RPMI7951 (cell line): Measurements from ENCODE around the gene CXCL12. TPM values are rescaled to one million over a fixed set of nuclear protein-coding genes. Genes with fewer than 3 reads are reported as not detected.
A peak's percentile ranks its signal among the peaks of the same experiment; 100 is the strongest.

Source experiments
- DNase-seq: peaks from one replicate; pipeline ENCODE4 v3.0.0-alpha.2; 2012; ENCODE audit warnings: low read depth
- total RNA-seq: library from RNA; depleted of rRNA; stranded (reverse); fragments of >200 nt; shearing (Covaris generic); gene quantifications from 2 replicates; pipeline ENCODE4 v1.2.3, GENCODE V29; 2014

The CXCL12 gene
- total RNA-seq, 1 experiment from 2014 or later, result 30.3 TPM

- no peak for DNase-seq
Observed at GRCh38 chr10:44399659-44400451, 15.0 kb upstream of the CXCL12 start.

GRCh38 chr10:44398747-44399658, 14.1 kb upstream of the CXCL12 start:
- DNase-seq, result peak; percentile 67

GRCh38 chr10:44398271-44398670, 13.4 kb upstream of the CXCL12 start:
- DNase-seq, result no peak

GRCh38 chr10:44397476-44398225, 12.8 kb upstream of the CXCL12 start:
- peak; percentile 29 for DNase-seq

GRCh38 chr10:44396671-44397191, 11.8 kb upstream of the CXCL12 start:
- no peak for DNase-seq

GRCh38 chr10:44395902-44396670, 11.2 kb upstream of the CXCL12 start:
- DNase-seq, result no peak

GRCh38 chr10:44395396-44395795, 10.5 kb upstream of the CXCL12 start:
- DNase-seq, result no peak

- DNase-seq, result no peak
Observed at GRCh38 chr10:44394696-44395381, 9.9 kb upstream of the CXCL12 start.

GRCh38 chr10:44393834-44394547, 9.1 kb upstream of the CXCL12 start:
- DNase-seq, result no peak

- peak; percentile 61 for DNase-seq
Observed at GRCh38 chr10:44393051-44393630, 8.2 kb upstream of the CXCL12 start.

GRCh38 chr10:44392420-44392819, 7.5 kb upstream of the CXCL12 start:
- DNase-seq, result no peak

GRCh38 chr10:44391981-44392380, 7.1 kb upstream of the CXCL12 start:
- DNase-seq, result no peak

- peak; percentile 66 for DNase-seq
Observed at GRCh38 chr10:44390585-44391072, 5.7 kb upstream of the CXCL12 start.

- DNase-seq, result no peak
Observed at GRCh38 chr10:44389556-44389955, 4.7 kb upstream of the CXCL12 start.

GRCh38 chr10:44389150-44389549, 4.3 kb upstream of the CXCL12 start:
- DNase-seq, result no peak

GRCh38 chr10:44388641-44389040, 3.7 kb upstream of the CXCL12 start:
- no peak for DNase-seq

GRCh38 chr10:44387853-44388251, 3.0 kb upstream of the CXCL12 start:
- no peak for DNase-seq

- DNase-seq, result peak; percentile 62
Observed at GRCh38 chr10:44386546-44387052, 1.7 kb upstream of the CXCL12 start.
